Amniotic stem cell (primary cell): ENCODE results near the gene GPR37L1.
"Not testable (repeated sequence)": the region's sequence is repeated elsewhere in the genome, so short reads cannot be mapped to it uniquely, and the experiment has no call there.

Source experiments
- DNase-seq: peaks from one replicate; lab custom pipeline; 2025; lab: John Stamatoyannopoulos, UW

Gene GPR37L1

GRCh38 chr1:202156590-202156989 is 33.9 kb downstream of the GPR37L1 start:
- DNase-seq = no peak

DNA sequence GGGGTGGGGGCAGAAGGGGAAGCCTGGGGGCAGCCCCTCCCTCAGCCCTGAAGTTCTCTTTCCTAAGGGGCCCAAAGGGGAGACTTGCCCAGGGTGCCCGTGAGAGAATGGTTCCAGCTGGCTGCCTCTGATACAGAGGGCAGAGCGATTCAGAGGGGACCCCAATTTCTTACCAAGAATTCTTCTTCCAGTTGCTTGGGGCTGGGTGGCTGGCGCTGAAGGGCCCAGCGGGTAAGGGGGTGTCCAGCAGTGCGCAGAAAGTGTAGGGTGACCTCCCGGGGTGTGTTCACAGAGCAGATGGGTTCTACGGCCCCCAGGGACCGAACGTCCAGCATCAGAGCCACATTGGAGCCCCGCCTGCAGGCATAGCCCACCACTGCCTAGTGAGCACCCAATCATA is 35.2 kb downstream of the GPR37L1 start:
- no peak for DNase-seq

DNA sequence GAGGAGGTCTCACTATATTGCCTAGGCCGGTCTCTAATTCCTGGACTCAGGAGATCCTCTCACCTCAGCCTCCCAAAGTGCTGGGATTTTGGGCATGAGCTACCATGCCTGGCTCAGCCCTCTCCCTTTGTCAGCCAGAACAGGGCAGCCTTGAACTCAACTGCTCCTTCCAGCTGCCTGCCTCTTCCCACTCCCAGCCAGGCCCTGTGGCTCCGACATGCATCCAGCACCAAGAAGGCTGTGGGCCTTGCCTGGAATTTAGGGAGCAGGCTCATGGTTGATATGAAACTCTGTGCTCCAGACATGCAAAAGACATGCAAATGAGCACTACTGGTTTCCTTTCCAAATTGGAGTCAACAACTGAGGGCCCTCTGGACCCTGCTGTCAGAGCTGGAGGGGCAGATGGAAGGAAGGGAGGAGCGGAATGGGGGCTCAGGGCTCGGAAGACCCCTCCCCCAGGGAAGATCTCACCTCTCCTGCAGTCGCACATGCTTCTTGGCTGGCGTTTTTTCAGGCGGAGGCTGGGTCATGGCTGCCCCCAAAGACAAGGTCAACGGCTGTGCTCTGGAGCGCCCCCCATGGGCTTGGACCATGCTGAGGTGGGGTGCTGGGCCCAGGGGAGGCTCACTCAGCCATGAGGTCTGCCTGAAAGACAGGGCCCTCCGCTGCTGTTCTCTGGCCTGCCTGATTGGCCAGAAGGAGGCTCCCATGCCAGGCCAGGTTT is 36.3 kb downstream of the GPR37L1 start:
- DNase-seq = no peak

GRCh38 chr1:202159534-202160371 is 37.0 kb downstream of the GPR37L1 start:
- DNase-seq = no peak

DNA sequence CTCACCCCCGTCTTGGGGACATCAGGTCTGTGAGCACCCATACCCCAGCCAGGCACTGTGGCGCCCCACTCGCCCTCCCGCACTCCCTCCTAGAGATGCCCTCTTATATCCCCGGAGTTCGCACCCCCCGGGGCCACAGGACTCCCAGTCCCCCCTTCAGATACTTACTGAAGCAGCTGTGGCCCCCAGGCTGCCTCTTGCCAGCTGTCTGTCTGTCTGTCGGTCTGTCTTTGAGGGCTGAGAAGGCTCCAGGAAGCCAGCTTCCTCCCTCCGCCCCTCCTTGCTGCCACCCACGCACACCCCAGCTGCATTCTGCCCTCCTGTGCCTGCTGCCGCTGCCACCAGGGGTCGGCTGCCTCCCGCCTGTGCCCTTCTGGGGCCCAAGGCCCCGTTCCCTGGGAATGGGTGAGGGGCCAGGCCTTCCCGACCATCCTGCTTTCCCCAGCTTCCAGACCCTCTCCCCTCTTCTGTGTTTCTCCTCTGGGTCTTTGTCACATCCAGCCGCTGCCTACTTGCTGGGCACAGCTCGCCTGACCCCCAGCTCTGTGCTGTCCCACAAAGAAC is 37.7 kb downstream of the GPR37L1 start, which contains the start of gene PTPN7:
Gene PTPN7 (minus strand): TSS at position 226 of the 564 bp plus-strand sequence. CDS start 1,200 bp downstream, outside the sequence.
- DNase-seq = no peak

- no peak for DNase-seq
Observed at GRCh38 chr1:202161151-202162046, 38.7 kb downstream of the GPR37L1 start.

DNA sequence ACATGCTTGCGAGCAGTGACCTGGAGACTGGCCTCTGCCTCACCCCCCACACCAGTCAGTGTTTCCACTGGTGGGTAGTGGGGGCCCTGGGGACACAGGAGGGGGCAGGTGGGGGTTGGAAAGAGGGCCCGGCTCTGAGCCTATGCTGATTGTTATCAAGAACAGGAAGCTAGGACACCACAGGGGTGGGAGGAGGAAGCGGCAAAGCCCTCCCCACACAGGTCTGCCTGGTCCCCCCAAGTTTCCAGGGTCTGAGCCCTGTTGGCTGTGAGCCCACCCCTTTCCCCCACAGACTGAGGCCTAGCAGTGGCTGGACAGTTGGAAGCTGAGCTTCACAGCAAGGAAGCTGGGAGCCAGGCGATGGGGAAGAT is 39.3 kb downstream of the GPR37L1 start:
- DNase-seq = no peak

- DNase-seq = no peak
Observed at GRCh38 chr1:202162418-202163280, 39.9 kb downstream of the GPR37L1 start.

- DNase-seq = no peak
Observed at GRCh38 chr1:202163281-202164270, 40.9 kb downstream of the GPR37L1 start.

DNA sequence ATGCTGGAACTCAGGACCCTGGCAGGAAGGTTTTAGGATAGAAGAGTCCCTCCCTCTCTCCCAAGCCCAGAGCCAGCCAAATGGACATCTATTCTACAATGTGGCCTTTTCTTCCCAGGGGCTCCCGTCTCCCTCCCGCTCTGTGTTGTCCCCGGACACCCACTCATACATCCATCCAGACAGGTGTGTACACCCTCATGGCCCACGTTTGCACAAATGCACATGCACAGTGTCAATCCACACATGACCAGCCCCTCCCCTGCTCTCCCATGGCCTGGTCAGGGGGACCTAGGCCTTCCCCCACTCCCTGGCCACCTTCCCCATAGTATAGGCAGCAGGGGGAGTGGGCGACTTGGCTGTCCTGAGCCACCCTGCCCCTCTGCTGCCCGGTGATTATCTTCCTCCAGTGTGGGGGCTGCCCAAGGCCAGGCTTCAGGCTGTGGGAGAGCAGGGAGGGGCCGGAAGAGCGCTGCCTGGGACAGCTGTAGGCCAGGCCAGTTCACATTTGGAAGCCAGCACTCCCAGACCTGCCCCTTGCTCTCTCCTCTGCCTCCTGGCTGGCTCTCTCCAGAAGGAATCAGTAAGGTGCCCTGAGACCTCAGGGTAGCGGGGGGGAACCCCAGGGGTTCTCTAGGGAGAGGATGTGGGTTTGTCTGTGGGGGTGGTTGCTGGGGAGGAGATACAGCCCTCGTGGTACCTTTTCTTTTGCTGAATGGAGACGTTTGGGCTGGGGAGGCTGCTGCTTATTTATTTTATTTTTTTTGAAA is 41.7 kb downstream of the GPR37L1 start:
- no peak for DNase-seq

DNA sequence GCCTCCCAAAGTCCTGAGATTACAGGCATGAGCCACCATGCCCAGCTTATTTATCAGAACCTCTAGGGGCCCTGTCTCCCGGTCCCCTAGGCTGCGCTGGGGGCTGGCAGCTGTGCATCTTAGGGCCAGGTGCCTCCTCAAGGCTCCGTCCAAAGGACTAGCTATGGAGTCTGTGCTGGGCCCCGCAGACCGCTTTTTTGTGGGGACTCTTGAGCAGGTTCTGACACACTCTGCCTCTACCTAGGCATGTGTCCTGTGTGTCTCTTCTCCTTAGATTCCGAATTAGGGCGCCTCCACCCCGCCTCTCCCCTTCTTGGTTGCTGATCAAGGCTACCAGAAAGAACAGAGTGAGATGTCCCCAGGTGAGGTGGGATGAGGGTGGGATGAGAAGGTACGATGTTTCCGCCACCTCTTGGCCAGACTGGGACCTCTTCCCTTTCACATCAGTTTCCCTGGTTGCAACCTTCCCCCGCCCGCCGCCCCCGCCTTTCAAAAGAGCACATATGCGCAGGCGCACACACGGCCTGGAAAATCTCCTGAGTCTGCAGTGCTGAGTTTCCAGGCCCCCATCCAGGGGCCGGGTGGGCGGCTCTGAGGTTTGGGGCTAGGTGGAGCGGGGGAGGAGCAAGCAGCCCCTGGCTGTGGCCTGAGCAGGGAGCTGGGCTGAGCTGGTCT is 42.7 kb downstream of the GPR37L1 start:
- DNase-seq = no peak

- no peak for DNase-seq
Observed at GRCh38 chr1:202165942-202166843, 43.5 kb downstream of the GPR37L1 start.

DNA sequence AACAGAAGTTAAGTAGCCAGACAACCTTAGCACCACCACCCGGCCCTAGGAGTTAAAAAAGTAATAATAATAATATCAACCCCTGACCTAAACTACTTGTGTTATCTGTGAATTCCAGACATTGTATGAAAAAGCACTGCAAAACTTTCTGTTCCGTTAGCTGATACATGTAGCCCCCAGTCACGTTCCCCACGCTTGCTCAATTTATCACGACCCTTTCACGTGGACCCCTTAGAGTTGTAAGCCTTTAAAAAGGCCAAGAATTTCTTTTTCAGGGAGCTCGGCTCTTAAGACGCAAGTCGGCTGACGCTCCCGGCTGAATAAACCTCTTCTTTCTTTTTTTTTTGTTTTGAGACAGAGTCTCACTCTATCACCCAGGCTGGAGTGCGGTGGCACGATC is 44.3 kb downstream of the GPR37L1 start:
- DNase-seq = not testable (repeated sequence)

DNA sequence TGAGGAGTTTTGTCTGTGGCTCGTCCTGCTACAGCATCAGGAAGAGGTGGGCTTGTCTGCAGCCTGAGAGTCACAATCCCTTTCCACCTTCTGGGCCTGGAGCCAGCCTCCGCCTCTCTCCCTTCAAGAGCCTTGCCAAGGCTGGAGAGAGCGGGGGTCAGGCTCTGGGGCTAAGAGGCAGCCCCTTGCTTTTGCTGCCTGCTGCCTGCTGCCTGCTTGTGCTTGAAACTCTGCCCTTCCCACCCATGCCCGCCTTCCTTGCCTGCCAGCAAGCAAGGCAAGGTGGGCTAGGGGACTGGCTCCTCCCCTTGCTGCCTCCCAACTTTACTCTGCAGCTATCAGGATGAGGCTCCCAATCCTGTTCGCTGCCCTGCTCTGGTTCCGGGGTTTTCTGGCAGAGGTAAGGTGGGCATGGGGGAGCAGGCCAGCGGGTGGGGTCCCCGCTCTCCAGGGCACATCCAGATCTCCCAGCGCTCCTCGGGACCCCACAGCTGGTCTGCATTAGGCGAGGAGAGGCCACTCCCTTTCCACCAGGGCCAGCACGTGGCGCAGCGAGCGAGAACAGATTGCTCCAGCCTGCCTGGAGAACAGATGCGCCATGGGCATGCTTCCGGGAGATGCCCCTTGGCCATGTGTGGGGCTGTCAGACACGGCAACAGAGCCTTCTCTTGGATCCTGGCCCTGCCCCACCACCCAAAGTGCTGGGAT is 45.1 kb downstream of the GPR37L1 start:
- DNase-seq = no peak

- DNase-seq = no peak
Observed at GRCh38 chr1:202168861-202169260, 46.1 kb downstream of the GPR37L1 start.

GRCh38 chr1:202170726-202171125 is 48.0 kb downstream of the GPR37L1 start:
- no peak for DNase-seq
